ENCODE results near the gene DPYSL5. TPM values are rescaled to one million over a fixed set of nuclear protein-coding genes. Genes with fewer than 3 reads are reported as not detected.

The DPYSL5 gene
- total and polyA plus RNA-seq, 2 of the 13 experiments (the other 11 are each of a cell fraction or from before 2014, with no cell fraction given), result 0.15 TPM; not detected in 1

- TF ChIP-seq STAT6 (CRISPR knock-in tag; IDR thresholded peaks at IDR 0.05; ENCODE audit: borderline replicate concordance) (no peak), ZFYVE20 (CRISPR knock-in tag; IDR thresholded peaks at IDR 0.05; ENCODE audit: borderline replicate concordance, low read depth) (no peak), ARID5B (CRISPR knock-in tag; IDR thresholded peaks at IDR 0.05) (no peak)
These were observed 135.8 kb downstream of the DPYSL5 start (continued) for GRCh38 chr2:26983746-26984145.

GRCh38 chr2:26985807-26986206 is 137.9 kb downstream of the DPYSL5 start:
- DNase-seq (ENCODE audit: low spot score) (no peak), ATAC-seq (no peak), FAIRE-seq (no peak)
- Histone ChIP-seq H3K9ac (ENCODE audit: insufficient read depth, low read depth, low read length) (no peak overlapping the region), H4K20me1 (ENCODE audit: insufficient read depth, low read length) (no peaks in the 10 kb centered on the region), H3K36me3 (replicated peaks in 1 of 2; ENCODE audit: control insufficient read depth in 1 of 2, insufficient read depth in 2 of 2, low read length in 2 of 2) (no peaks in the 10 kb centered on the region), H3K4me3 (replicated peaks in 1 of 3; ENCODE audit: insufficient read depth in 1 of 3, low read depth in 2 of 3, low read length in 3 of 3) (no peak overlapping the region), H3K9me3 (ENCODE audit: low read length) (no peaks in the 10 kb centered on the region), H3K27ac (ENCODE audit: extremely low read length, insufficient read depth, low read length) (no peak overlapping the region), H3K4me1 (ENCODE audit: insufficient read depth, low read length) (peaks cover 14% of the 10 kb centered on the region), H2AFZ (ENCODE audit: low read length) (no peak overlapping the region), H3K27me3 (ENCODE audit: control insufficient read depth in 1 of 2, insufficient read depth in 2 of 2, low read length in 2 of 2) (peaks cover 0 to 14% of the 10 kb centered on the region in 2 experiments; a peak in 1 of 5 replicates), H3K79me2 (ENCODE audit: insufficient read depth, low read length) (no peaks in the 10 kb centered on the region), H3K4me2 (ENCODE audit: low read depth, low read length) (no peak overlapping the region)
- 61% methylated on average over 4 of the region's 4 CpGs for whole genome bisulfite sequencing (ENCODE audit: low lambda C conversion rate)
- intact Hi-C loops (cut with micrococcal nuclease; ENCODE audit: unreplicated experiment), result no loop called here
- ChIA-PET POLR2A (no interaction called here), CTCF (ENCODE audit: low intra/inter-chr PET ratio, low total read pairs) (no interaction called here)
- no TSS peak for BruUV-seq (replicated peaks)
- no peak for TF ChIP-seq GABPA (IDR thresholded peaks at IDR 0.05; ENCODE audit: low read depth, low read length)
- TF ChIP-seq GABPA (CRISPR knock-in tag; IDR thresholded peaks at IDR 0.05; ENCODE audit: low read depth), result no peak
- no peak for TF ChIP-seq ZNF224 (CRISPR knock-in tag; IDR thresholded peaks at IDR 0.05)
- TF ChIP-seq ZNF616 (CRISPR knock-in tag; IDR thresholded peaks at IDR 0.05; ENCODE audit: low read depth), result no peak
- TF ChIP-seq NR0B2 (CRISPR knock-in tag; IDR thresholded peaks at IDR 0.05), result no peak
- TF ChIP-seq ZFY (CRISPR knock-in tag; IDR thresholded peaks at IDR 0.05), result no peak
- no peak for TF ChIP-seq REXO4 (CRISPR knock-in tag; IDR thresholded peaks at IDR 0.05; ENCODE audit: borderline replicate concordance)
- TF ChIP-seq MLXIP (CRISPR knock-in tag; IDR thresholded peaks at IDR 0.05; ENCODE audit: borderline replicate concordance), result no peak
- no peak for TF ChIP-seq ZFP1 (CRISPR knock-in tag; IDR thresholded peaks at IDR 0.05)
- TF ChIP-seq ZNF619 (CRISPR knock-in tag; IDR thresholded peaks at IDR 0.05), result no peak
- in situ Hi-C loops (cut with HindIII; ENCODE audit: extremely low pct_ligation_motif_present, low pct_unique_long_range_greater_than_20kb), result no loop called here

Measured in HepG2 (cell line).